GM19395 (cell line): ENCODE results near the gene ZNF324.
"Not testable (repeated sequence)": the region's sequence is repeated elsewhere in the genome, so short reads cannot be mapped to it uniquely, and the experiment has no call there.

ENCODE experiments used
- ATAC-seq: cut with Tn5 transposase; IDR thresholded peaks from one replicate; pipeline ENCODE4 v1.9.1; 2021; ENCODE audit warnings: mild to moderate bottlenecking, moderate library complexity; ENCODE audit not compliant: unreplicated experiment

ZNF324 gene

DNA sequence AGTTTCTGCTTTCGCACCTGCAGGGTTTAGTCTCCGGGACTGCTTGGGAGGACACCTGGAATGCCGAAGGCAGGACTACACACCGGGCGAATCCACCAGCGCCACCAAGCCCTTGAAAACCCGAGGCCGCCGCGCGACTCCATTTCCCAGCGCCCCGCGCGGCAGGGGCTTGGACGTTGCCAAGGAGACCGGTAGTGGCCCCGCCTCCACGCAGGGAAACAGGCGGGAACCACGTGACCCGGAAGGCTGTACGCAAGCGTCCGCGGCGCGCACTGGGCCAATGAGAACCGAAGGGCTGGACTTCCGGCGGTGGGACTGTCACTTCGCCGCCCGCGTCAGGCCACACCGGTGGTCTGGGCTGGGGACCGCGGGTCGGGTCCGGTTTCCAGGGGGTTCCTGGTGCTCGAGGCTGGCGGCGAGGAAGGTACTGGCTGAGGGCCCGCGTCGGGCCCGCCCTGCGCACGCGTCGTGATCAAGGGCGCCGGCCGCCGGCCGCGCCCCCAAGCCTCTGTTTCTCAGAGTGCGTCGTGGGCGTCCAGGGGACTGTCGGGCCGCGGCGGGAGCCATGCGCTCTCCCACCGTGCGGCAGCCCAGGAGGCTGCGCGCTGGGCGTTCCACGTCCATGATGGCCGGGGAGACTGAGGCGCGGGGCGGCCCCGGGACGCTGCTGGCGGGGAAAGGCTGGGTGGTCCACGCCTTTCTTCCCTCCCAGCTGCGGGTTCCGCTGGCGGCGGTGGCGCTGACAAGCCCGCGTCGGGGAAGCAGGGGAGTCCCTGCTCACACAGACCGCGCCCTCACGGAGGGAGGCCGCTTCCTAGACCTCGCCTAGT is at the start of gene ZNF324:
ZNF324 (plus strand) TSS at position 321 of the 830 bp plus-strand sequence. CDS start 2,106 bp downstream, outside the sequence.
- peak; percentile 92 for ATAC-seq

DNA sequence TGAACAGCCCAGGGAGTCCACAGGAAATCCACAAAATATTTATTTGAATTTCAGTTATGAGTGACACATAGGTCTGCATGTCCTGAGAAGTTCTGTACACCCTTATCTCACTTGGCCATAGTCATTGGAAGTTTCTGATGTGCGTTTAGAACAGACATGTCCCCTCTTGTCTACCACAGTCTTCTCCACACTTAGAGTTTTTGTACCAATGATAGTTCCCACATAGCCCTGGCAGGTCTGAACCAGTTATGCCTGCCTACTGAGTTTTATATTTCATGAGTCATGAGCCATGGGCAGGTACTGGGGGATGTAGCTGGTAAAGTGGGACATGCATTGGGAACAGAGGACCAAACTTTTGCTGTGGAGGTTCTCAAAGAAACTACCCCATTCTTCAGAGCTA is 38.3 kb upstream of the ZNF324 start:
- ATAC-seq = no peak

DNA sequence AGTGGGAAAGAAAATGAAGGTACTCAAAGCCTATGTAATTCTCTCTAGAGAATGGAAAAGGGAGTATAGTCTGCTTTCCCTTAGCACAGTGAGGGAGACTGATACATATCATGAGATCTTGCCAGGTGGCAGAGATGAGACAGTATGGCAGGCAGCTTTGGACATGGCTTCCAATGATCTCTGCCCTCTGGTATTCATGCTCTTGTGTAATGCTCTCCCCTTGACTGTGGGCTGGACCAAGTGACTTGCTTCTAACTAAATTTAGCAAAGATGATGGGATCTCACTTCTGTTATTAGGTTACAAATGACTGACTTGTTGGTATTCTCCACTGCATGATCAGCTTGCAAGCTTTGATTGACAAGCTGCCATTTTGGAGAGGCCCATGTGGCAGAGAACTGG is 37.1 kb upstream of the ZNF324 start:
- no peak for ATAC-seq

DNA sequence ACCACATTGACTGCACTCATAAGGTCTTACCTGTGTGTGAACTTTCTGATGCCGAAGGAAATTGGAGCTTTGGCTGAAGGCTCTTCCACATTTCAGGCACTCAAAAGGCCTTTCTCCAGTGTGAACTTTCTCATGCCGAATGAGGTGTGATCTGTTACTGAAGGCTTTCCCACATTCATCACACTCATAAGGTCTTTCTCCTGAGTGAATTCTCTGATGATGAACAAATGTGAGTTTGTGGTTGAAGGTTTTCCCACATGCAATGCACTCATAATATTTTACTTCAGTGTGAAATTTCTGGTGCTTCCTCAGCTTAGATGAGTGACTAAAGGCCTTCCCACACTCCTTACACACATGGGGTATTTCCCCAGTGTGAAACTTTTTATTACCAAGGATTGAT is 32.7 kb upstream of the ZNF324 start:
- no peak for ATAC-seq

DNA sequence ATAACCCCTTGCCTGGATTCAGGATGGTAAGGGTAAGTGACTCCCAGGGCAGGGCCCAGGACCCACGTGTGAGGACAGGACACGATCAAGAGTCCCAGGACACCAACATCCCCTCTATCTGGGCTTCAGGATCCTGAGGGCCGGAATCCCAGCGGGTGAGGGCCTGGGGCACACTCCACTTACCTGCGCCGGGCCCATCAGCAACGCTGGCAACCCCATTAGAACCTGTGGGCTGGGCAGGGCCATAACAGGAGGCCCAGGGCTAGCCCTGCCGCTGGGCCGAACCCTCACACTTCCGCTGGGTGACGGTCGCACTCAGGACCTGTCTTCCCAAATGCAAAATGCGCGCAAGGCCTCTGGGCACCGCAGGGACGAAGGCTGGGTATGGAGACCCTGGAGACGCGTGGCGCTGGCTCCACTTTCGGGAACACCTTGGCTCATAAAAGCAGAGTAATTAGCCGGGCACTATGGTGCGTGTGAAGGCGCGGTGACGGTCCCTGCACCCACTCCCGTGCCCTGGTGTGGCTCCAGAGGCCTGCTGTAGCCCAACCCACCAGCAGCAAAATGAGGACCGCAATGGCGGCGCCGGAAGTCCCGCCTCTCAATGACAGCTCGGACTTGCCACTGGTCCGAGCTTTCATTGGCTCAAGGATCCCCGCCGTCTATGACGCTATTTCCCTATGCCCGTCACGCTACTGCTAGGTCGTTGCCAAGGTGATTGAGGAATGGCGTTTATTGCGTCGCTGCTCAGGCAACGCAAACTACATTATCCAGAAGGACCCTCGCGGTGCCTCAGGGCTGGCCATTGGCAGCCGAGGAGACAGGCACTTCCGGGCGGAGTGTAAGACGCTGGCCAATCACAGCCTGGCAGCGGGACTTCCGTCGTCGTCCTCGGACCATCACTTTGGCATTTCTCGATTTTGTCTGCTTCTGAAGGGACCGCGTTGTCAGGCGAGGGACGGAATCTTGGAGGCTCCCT is 27.0 kb upstream of the ZNF324 start, which contains the start of gene ZNF132:
ZNF132 (minus strand) TSS at position 578 of the 979 bp plus-strand sequence; CDS start at position 246, 332 bp downstream.
- peak; percentile 97 for ATAC-seq

DNA sequence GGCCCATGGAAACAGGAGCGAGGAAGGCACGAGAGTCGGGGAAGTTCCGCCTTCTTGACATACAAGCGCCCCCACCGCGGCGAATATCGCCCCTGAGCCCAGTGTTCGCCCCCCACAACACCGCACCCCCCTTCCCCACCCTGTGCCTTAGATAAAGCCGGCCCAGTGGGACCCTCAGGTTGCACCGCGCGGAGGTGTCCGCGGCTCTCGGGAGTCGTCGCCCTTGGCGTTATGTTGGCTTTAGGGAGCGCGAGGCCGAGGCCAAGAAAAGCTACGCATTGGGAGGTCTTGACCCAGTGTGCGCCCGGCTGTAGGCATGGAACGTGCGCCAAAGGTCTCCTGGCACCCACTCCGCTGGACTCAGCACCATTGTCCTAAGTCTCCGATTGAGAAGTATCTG is 26.3 kb upstream of the ZNF324 start:
- no peak for ATAC-seq

DNA sequence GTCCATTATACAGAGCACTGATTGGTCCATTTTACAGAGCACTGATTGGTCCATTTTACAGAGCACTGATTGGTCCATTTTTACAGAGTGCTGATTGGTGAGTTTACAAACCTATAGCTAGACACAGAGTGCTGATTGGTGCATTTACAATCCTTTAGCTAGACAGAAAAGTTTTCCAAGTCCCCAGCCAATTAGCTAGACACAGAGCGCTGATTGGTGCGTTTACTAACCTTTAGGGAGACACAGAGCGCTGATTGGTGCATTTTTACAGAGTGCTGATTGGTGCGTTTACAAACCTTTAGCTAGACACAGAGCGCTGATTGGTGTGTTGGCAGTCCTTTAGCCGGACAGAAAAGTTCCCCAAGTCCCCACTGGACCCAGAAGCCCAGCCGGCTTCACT is 23.9 kb upstream of the ZNF324 start:
- ATAC-seq = not testable (repeated sequence)

DNA sequence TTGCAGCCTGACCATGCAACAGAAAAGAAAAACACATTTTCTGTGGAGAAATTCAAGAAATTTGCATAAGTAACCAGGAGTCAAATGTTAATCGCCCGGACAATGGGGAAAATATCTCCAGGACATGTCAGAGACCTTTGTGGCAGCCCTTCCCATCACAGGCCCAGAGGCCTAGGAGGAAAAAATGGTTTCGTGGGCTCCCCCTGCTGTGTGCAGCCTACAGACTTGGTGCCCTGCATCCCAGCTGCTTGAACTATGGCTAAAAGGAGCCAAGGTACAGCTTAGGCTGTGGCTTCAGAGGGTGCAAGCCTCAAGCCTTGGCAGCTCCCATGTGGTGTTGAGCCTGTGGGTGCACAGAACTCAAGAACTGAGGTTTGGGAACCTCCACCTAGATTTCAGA is 18.0 kb upstream of the ZNF324 start:
- not testable (repeated sequence) for ATAC-seq

DNA sequence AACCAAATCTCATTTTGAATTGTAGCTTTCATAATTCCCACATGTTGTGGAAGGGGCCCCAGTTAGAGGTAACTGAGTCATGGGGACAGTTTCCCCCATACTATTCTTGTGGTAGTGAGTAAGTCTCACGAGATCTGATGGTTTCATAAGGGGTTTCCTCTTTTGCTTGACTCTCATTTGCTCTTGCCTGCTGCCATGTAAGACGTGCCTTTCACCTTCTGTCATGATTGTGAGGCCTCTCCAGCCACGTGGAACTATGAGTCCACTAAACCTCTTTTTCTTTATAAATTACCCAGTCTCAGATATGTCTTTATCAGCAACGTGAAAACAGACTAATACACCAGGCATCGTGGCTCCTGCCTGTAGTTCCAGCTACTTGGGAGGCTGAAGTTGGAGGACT is 16.9 kb upstream of the ZNF324 start:
- not testable (repeated sequence) for ATAC-seq

DNA sequence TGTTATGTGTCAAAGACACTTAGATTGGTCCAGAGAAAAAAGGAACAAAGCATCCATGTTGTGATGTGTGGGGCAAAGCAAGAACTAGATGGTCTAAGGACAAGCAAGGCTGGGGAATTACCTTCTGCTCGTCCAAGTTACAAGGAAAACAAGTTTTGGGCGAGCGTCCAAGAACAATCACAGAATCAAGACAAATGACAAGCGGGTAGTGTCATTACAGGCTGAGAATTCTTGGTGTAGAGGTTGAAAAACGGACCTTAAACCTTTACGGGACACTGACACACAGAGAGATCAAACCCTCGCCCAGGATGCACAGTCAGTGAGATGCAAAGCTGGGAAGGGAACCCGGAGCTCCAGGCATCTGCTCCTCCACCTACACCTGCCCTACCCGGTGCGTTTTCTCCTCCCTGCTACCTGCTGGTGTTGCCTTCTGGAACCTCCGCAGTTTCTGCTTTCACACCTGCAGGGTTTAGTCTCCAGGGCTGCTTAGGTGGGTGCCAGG is 16.0 kb upstream of the ZNF324 start:
- peak; percentile 22 for ATAC-seq

DNA sequence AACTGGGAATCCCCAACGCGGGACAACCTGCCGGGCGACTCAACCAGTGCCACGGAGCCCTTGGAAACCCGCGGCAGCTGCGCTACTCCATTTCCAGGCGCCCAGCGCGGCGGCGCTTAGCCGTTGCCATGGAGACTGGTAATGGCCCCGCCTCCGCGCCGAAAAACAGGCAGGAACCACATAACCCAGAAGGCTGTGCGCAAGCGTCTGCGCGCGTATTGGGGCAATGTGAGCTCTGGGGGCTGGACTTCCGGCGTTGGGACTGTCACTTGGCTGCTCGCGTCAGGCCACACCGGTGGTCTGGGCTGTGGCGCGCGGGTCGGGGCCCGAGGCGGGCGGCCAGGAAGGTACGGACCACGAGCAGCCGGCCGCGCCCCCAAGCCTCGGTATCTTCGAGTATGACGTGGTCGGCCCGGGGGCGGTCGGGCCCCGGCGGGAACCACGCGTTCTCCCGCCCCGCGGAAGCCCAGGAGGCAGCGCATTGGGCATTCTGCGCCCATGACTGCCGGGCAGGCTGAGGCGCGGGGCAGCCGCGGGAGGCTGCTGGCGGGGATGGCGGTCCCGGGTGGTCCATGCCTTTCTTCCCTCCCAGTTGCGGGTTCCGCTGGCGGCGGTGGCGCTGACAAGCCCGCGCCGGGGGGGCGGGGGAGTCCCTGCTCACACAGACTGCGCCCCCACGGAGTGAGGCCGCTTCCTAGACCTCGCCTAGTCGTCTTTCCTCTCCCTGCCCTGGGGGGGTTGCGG is 15.3 kb upstream of the ZNF324 start, which contains the start of gene ZNF324B:
ZNF324B (plus strand) TSS at position 265 of the 744 bp plus-strand sequence. CDS start 2,080 bp downstream, outside the sequence.
- peak; percentile 92 for ATAC-seq

DNA sequence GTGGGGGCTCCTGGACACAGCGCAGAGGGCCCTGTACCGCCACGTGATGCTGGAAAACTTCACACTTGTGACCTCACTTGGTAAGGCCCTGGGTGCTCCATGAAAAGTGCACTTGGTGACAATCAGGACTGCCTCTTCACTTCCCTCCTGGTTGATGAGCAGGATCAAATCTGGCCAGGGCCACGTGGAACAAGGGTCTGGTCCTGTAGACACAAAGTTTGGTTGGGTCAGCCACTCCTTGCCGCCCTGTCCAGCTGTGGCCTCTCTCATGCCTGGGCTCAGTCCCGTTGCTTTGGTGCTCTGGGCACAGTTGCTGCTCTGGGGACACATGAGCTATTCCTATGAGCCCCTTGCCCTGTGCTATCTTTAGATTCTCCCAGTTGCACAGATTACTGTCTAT is 13.1 kb upstream of the ZNF324 start:
- ATAC-seq = no peak

DNA sequence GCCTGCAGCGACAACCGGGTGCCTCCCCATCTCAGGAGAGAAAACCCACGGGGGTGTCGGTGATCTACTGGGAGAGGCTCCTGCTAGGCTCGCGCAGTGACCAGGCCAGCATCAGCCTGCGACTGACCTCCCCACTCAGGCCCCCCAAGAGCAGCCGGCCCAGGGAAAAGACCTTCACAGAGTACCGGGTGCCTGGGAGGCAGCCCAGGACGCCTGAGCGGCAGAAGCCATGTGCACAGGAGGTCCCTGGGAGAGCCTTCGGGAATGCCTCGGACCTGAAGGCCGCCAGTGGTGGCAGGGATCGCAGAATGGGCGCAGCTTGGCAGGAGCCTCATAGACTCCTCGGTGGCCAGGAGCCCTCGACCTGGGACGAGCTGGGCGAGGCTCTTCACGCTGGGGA is 11.6 kb upstream of the ZNF324 start:
- ATAC-seq = no peak

DNA sequence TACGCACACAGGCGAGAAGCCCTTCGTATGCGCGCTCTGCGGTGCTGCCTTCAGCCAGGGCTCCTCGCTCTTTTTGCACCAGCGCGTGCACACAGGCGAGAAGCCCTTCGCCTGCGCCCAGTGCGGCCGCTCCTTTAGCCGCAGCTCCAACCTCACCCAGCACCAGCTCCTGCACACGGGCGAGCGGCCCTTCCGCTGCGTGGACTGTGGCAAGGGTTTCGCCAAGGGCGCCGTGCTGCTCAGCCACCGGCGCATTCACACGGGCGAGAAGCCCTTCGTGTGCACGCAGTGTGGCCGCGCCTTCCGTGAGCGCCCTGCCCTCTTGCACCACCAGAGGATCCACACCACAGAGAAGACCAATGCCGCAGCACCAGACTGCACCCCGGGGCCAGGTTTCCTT is 10.8 kb upstream of the ZNF324 start:
- no peak for ATAC-seq

DNA sequence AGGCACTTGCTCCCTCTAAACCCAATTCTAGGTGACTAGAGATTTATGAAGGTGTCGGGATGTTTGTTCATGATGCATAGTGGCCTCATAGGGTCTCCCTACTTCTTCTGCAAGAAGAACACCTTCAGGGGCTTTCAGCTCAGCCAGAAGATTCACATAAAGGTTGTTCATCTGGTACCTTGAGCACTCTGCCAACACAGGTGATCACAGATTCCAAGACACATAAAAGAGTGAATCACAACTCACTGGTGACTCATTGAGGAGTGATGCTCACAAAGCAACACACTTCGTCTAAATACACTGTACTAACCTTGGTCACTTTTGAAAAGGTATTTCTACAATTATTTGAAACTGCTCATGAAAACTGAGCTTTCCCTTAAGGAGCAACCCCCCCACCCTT is 6.8 kb upstream of the ZNF324 start:
- ATAC-seq = no peak

DNA sequence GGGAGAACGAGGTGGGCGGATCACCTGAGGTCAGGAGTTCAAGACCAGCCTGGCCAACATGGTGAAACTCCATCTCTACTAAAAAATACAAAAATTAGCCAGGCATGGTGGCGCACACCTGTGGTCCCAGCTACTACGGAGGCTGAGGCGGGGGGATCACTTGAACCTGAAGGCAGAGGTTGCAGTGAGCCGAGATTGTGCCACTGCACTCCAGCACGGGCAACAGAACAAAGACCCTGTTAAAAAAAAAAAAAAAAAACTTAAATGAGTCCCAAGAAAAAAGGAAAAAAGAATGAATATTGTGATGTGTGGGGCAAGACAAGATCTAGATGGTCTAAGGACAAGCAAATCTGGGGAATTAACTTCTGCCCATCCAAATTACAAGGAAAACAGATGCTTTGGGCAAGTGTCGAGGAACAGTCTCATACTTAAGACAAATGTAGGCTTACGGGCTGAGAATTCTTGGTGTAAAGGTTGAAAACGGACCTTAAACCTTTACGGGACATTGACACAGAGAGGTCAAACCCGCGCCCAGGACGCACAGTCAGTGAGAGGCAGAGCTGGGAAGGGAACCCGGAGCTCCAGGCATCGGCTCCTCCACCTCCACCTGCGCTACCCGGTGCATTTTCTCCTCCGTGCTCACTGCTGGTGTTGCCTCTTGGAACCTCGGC is 656 bp upstream of the ZNF324 start:
- ATAC-seq = peak; percentile 40

DNA sequence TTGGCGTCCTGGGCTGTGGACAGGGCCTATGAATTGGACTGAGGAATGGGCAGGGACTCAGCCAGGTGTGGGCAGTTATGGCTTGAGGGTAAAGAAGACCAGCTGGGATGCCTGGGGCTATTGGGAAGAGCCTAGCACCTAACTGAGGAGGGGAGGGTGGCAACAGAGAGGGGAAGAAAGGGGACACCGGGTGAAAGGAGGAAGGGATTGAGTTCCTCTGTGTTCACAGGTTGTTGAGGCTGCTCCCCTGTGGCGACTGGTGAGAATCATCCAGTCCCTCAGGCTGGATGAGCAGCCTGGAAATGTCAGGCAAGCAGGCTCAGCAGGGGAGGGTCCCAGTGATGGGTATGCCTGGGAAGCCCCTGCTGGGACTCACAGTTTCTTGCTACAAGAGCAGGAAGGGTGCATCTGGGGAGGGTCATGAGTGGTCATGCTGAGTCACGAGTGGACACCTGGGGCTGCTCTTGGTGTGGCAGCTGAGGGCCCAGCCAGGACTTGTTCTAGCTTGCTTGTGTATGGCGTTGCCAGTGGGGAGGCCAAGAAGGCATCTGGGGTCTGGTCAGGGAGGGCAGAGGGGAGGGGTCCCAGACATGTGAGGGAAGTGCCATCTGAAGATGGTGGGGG is 1.4 kb downstream of the ZNF324 start:
- no peak for ATAC-seq

DNA sequence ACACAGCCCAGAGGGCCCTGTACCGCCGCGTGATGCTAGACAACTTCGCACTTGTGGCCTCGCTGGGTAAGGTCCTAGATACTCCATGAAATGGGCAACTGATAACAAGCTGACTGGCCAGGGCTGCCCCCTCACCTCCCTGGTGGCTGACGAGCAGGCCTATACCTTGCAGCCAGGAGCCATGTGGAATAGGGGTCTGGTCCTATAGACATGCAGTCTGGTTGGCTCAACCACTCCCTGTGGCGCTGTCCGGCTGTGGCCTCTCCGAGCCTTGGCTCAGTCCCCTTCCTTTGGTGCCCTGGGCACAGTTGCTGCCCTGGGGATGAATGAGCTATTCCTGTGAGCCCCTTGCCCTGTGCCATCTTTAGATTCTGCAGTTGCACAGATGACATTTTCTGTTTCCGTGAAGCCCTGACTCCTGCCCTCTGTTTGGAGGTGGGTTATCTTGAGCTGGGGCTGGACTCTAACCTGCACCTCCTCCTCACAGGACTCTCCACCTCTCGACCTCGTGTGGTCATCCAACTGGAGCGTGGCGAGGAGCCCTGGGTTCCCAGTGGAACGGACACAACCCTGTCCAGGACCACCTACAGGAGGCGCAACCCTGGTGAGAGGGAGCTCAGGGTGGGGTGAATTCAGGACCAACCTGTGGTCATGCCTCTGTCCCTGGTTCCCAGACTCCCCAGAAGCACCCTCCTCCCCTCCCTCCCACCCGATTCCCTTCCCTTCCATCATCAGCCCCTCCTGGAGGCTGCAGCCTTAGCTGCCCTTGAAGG is 2.5 kb downstream of the ZNF324 start:
- no peak for ATAC-seq
